B cell (primary cell): ENCODE results near the gene ZNF763. TPM values are rescaled to one million over a fixed set of nuclear protein-coding genes. Genes with fewer than 3 reads are reported as not detected.
"Not testable (repeated sequence)": the region's sequence is repeated elsewhere in the genome, so short reads cannot be mapped to it uniquely, and the experiment has no call there.

Experiments used
- ATAC-seq: fragments of 200-7000 bp; cut with Tn5 transposase; one replicate; pipeline ENCODE4 v1.10.0; 2021; ENCODE audit warnings: low read depth, mild to moderate bottlenecking, moderate number of reproducible peaks, moderate library complexity
- CTCF ChIA-PET: fragments of 350-600 bp; sonication (Branson Sonifier 250); formaldehyde crosslinking; loops from one replicate; lab custom pipeline; 2021; ENCODE audit warnings: antibody characterized with exemption, inconsistent platforms; lab: Charles Lee
- POLR2A ChIA-PET: fragments of 350-600 bp; sonication (Branson Sonifier 250); formaldehyde crosslinking; loops from one replicate; lab custom pipeline; 2021; ENCODE audit warnings: antibody characterized with exemption; lab: Charles Lee
- DNase-seq: peaks from one replicate; pipeline ENCODE4 v3.0.0; 2013
- H2AFZ ChIP-seq: 2 replicates; pipeline ENCODE4 v1.6.1; 2012; ENCODE audit warnings: mild to moderate bottlenecking, low read depth, low read length; ENCODE audit not compliant: insufficient read depth, poor library complexity, severe bottlenecking
- H3K27ac ChIP-seq, 2 donors: 1 replicate in 1 of 2; 2 replicates in 1 of 2; pipeline ENCODE4 v1.5.1; 2012 to 2013; ENCODE audit warnings: low read length in 2 of 2, mild to moderate bottlenecking in 2 of 2, moderate library complexity in 1 of 2
- H3K27me3 ChIP-seq, 4 experiments: fragments of 200-600 bp in 1 of 4; sonication (generic) in 1 of 4; replicated peaks in 1 of 4; 1 replicate in 2 of 4; 2 replicates in 2 of 4; pipeline versions ENCODE4 v1.6.1 to v1.7.0; 2013 to 2016; ENCODE audit warnings: low read length in 3 of 4, mild to moderate bottlenecking in 2 of 4, mixed read lengths in 1 of 4, moderate library complexity in 1 of 4; ENCODE audit not compliant: insufficient read depth in 4 of 4, control insufficient read depth in 3 of 4; ENCODE audit errors: control extremely low read depth in 1 of 4
- H3K36me3 ChIP-seq, 2 experiments: replicated peaks in 1 of 2; 1 replicate in 1 of 2; 2 replicates in 1 of 2; pipeline versions ENCODE4 v1.6.1 to v1.7.1; 2013; ENCODE audit warnings: low read length in 1 of 2; ENCODE audit not compliant: insufficient read depth in 2 of 2, control insufficient read depth in 1 of 2; ENCODE audit errors: control extremely low read depth in 1 of 2, extremely low read depth in 1 of 2
- H3K4me1 ChIP-seq, 2 donors: fragments of 200-600 bp in 1 of 2; sonication (generic) in 1 of 2; 1 replicate in 1 of 2; 2 replicates in 1 of 2; pipeline versions ENCODE4 v1.5.1 to v1.6.1; 2013 to 2017; ENCODE audit warnings: low read length in 2 of 2; ENCODE audit not compliant: control insufficient read depth in 2 of 2, insufficient read depth in 2 of 2
- H3K4me2 ChIP-seq: replicated peaks from 2 replicates; pipeline ENCODE3; 2012; ENCODE audit warnings: mild to moderate bottlenecking, low read depth, low read length; ENCODE audit not compliant: poor library complexity, severe bottlenecking
- H3K4me3 ChIP-seq, 5 experiments: fragments of 200-600 bp in 1 of 5; sonication (generic) in 1 of 5; 1 replicate in 3 of 5; 2 replicates in 2 of 5; pipeline versions ENCODE4 v1.5.1 to v1.7.0; 2011 to 2016; ENCODE audit warnings: low read length in 4 of 5, mild to moderate bottlenecking in 4 of 5, low read depth in 2 of 5, control low read depth in 1 of 5, moderate library complexity in 1 of 5; ENCODE audit not compliant: insufficient read depth in 1 of 5; ENCODE audit errors: control extremely low read depth in 1 of 5, extremely low read depth in 1 of 5
- H3K79me2 ChIP-seq: fragments of 200-600 bp; sonication (generic); one replicate; pipeline ENCODE4 v1.6.0; 2016; ENCODE audit warnings: low read length; ENCODE audit not compliant: control insufficient read depth, insufficient read depth
- H3K9ac ChIP-seq: fragments of 200-600 bp; sonication (generic); 2 replicates; pipeline ENCODE4 v1.6.1; 2017; ENCODE audit warnings: mild to moderate bottlenecking, low read length, moderate library complexity
- H3K9me3 ChIP-seq, 3 donors: one replicate each; pipeline versions ENCODE4 v1.6.1 to v1.7.1; 2013; ENCODE audit warnings: low read length in 2 of 3; ENCODE audit not compliant: control insufficient read depth in 2 of 3, insufficient read depth in 1 of 3; ENCODE audit errors: control extremely low read depth in 1 of 3
- H4K20me1 ChIP-seq: 2 replicates; pipeline ENCODE4 v1.6.0; 2012; ENCODE audit warnings: mild to moderate bottlenecking, low read length; ENCODE audit not compliant: insufficient read depth, control insufficient read depth, poor library complexity, severe bottlenecking
- H3K27ac Mint-ChIP-seq: one replicate; pipeline ENCODE4 v1.8.0; 2021; ENCODE audit warnings: mixed read lengths
- H3K27me3 Mint-ChIP-seq: one replicate; pipeline ENCODE4 v1.8.0; 2021; ENCODE audit warnings: mixed read lengths
- H3K4me1 Mint-ChIP-seq: one replicate; pipeline ENCODE4 v1.8.0; 2021; ENCODE audit warnings: mixed read lengths
- H3K4me3 Mint-ChIP-seq: one replicate; pipeline ENCODE4 v1.8.0; 2021; ENCODE audit warnings: mixed read lengths
- H3K9me3 Mint-ChIP-seq: one replicate; pipeline ENCODE4 v1.8.0; 2022; ENCODE audit warnings: mixed read lengths; ENCODE audit not compliant: insufficient read depth
- CTCF ChIP-seq: fragments of 200-600 bp; IDR thresholded peaks from one replicate; pipeline ENCODE4 v1.8.0; 2022; ENCODE audit warnings: antibody characterized with exemption, mild to moderate bottlenecking
- EZH2 ChIP-seq: IDR thresholded peaks from 2 replicates; pipeline ENCODE4 v1.6.1; 2012; ENCODE audit warnings: borderline replicate concordance, low read depth, mild to moderate bottlenecking, moderate library complexity, low read length; ENCODE audit not compliant: insufficient read depth, poor library complexity, severe bottlenecking
- WGBS: methylation state at CpG from one replicate; pipeline ENCODE4 v1.1.5; 2013; ENCODE audit warnings: missing lambda C conversion rate; ENCODE audit not compliant: insufficient coverage; 5-methylcytosine and 5-hydroxymethylcytosine counted together
- intact Hi-C: fragments of 100-400 bp; cut with micrococcal nuclease; formaldehyde crosslinking; loops from one replicate; pipeline ENCODE4 v1.10.0; 2022
- polyA plus RNA-seq: library from polyadenylated mRNA; depleted of rRNA; stranded (reverse); fragments of >200 nt; gene quantifications from 2 replicates; pipeline ENCODE4 v1.2.3, GENCODE V29; 2012
- total RNA-seq, 2 donors: library from RNA; stranded (reverse); fragments of 120-200 nt in 1 of 2; gene quantifications; 1 replicate in 1 of 2; 2 replicates in 1 of 2; pipeline versions ENCODE4 v1.2.3 to v1.2.4, GENCODE V29; 2013 to 2022

Gene ZNF763
- total and polyA plus RNA-seq, 2 donors (not counting 1 experiment from before 2014, with no cell fraction given), result 3.0 to 14.2 TPM

DNA sequence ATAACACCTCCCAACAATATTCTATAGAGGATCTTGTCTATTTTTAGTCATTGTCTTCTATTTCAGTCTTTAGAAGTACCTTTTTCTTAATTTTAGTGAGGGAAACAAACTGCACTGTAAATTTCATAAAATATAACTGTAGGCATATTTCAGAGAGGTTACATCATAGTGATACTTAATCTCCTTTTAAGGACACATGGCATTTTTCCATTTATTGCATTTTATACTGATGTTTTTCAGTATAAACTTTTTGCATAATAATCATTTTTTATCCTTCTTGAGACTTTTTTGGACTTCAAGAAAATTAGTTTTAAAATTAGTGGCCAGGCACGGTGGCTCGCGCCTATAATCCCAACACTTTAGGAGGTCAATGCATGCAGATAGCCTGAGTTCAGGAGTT lies 33.3 kb upstream of the ZNF763 start:
- Histone ChIP-seq H3K9me3 (peaks cover 3 to 19% (median 3%) of the 10 kb centered on the region in 3 donors), H3K4me3 (peak overlapping the region in 1 of 5 experiments; percentile 19), H3K27me3 (no peaks in the 10 kb centered on the region), H3K4me1 (peaks cover 12 to 17% of the 10 kb centered on the region in 2 donors), H2AFZ (no peak overlapping the region), H3K27ac (no peak overlapping the region), H3K4me2 (peak overlapping the region; percentile 20), H3K36me3 (peaks cover 0 to 5% of the 10 kb centered on the region in 2 experiments), H3K9ac (no peak overlapping the region), H4K20me1 (peaks cover 43% of the 10 kb centered on the region), H3K79me2 (peaks cover 93% of the 10 kb centered on the region)
- DNase-seq, result no peak
- WGBS, result no CpG with 5 or more reads among the region's 3 CpGs
- H3K4me1 Mint-ChIP-seq, result peaks cover 31% of the 10 kb centered on the region
- intact Hi-C loops, result no loop called here
- TF ChIP-seq CTCF, result no peak
- TF ChIP-seq EZH2, result no peak
- POLR2A ChIA-PET, result no interaction called here
- ATAC-seq, result no peak
- no peaks in the 10 kb centered on the region for H3K27me3 Mint-ChIP-seq
- CTCF ChIA-PET, result no interaction called here
- no peak overlapping the region for H3K4me3 Mint-ChIP-seq
- H3K9me3 Mint-ChIP-seq, result no peaks in the 10 kb centered on the region
- H3K27ac Mint-ChIP-seq, result no peak overlapping the region

GRCh38 chr19:11935829-11936228 lies 29.0 kb upstream of the ZNF763 start:
- H3K27me3 ChIP-seq, H3K4me3 ChIP-seq, POLR2A ChIA-PET, CTCF ChIA-PET, H2AFZ ChIP-seq, H3K9me3 Mint-ChIP-seq, H3K27me3 Mint-ChIP-seq, H3K27ac ChIP-seq, H3K27ac Mint-ChIP-seq, intact Hi-C loops, H3K4me3 Mint-ChIP-seq, H3K4me1 ChIP-seq, DNase-seq, H3K9ac ChIP-seq, ATAC-seq, H3K4me2 ChIP-seq: not testable (repeated sequence)
- peaks cover 8 to 47% (median 15%) of the 10 kb centered on the region in 3 donors for H3K9me3 ChIP-seq
- H3K79me2 ChIP-seq, result peaks cover 83% of the 10 kb centered on the region
- peaks cover 11% of the 10 kb centered on the region for H3K4me1 Mint-ChIP-seq
- H3K36me3 ChIP-seq, result peaks cover 3 to 10% of the 10 kb centered on the region in 2 experiments
- peaks cover 15% of the 10 kb centered on the region for H4K20me1 ChIP-seq
- no CpG with 5 or more reads among the region's 3 CpGs for WGBS

DNA sequence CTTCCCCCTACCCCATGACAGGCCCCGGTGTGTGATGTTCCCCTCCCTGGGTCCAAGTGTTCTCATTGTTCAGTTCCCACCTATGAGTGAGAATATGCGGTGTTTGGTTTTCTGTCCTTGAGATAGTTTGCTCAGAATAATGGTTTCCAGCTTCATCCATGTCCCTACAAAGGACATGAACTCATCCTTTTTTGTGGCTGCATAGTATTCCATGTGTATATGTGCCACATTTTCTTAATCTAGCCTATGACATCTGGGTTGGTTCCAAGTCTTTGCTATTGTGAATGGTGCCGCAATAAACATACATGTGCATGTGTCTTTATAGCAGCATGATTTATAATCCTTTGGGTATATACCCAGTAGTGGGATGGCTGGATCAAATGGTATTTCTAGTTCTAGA lies 26.5 kb upstream of the ZNF763 start:
- H3K27ac ChIP-seq, ATAC-seq, H3K4me1 Mint-ChIP-seq, CTCF ChIA-PET, H3K4me3 ChIP-seq, POLR2A ChIA-PET, DNase-seq, H3K27ac Mint-ChIP-seq, H3K4me3 Mint-ChIP-seq, H2AFZ ChIP-seq, H3K4me2 ChIP-seq, intact Hi-C loops, H3K27me3 ChIP-seq, H3K27me3 Mint-ChIP-seq, H3K9ac ChIP-seq, H3K4me1 ChIP-seq: not testable (repeated sequence)
- Histone ChIP-seq H3K36me3 (peaks cover 2 to 24% of the 10 kb centered on the region in 2 experiments), H3K9me3 (peaks cover 10 to 65% (median 34%) of the 10 kb centered on the region in 3 donors), H3K79me2 (peaks cover 80% of the 10 kb centered on the region), H4K20me1 (peaks cover 12% of the 10 kb centered on the region)
- H3K9me3 Mint-ChIP-seq, result peaks cover 18% of the 10 kb centered on the region
- 80% methylated on average over 1 of the region's 3 CpGs for WGBS
